GM18502 (cell line): ENCODE data around the gene EXOC5.

Experiments
- ATAC-seq: cut with Tn5 transposase; IDR thresholded peaks from one replicate; pipeline ENCODE4 v1.9.1; 2021; ENCODE audit warnings: mild to moderate bottlenecking; ENCODE audit not compliant: unreplicated experiment, poor library complexity

EXOC5 gene

GRCh38 chr14:57171903-57172302 is 96.8 kb downstream of the EXOC5 start:
- ATAC-seq = no peak

- ATAC-seq = no peak
These were observed 97.3 kb downstream of the EXOC5 start for GRCh38 chr14:57171363-57171762.

GRCh38 chr14:57169901-57170300 is 98.8 kb downstream of the EXOC5 start:
- ATAC-seq = no peak

- no peak for ATAC-seq
These were observed 100.5 kb downstream of the EXOC5 start for GRCh38 chr14:57168138-57168679.

GRCh38 chr14:57161583-57162234 is 107.0 kb downstream of the EXOC5 start:
- ATAC-seq = no peak

GRCh38 chr14:57160333-57160732 is 108.4 kb downstream of the EXOC5 start:
- ATAC-seq = no peak

- no peak for ATAC-seq
These were observed 115.4 kb downstream of the EXOC5 start for GRCh38 chr14:57153286-57153685.
